Suprapubic skin (tissue), 4 donors: ENCODE measurements around the gene OR9I1. TPM values are rescaled to one million over a fixed set of nuclear protein-coding genes. Genes with fewer than 3 reads are reported as not detected.

ENCODE experiments used
- total RNA-seq, 4 donors: library from RNA; depleted of rRNA; stranded (reverse); fragments of >200 nt; gene quantifications; one replicate each; pipeline ENCODE4 v1.1.0, GENCODE V29; 2016

OR9I1 gene
- total RNA-seq, 4 donors from 2014 or later = not detected

Other genes with a start within 250 kb of the OR9I1 start
- gene OR9Q1, start 101.6 kb downstream of the OR9I1 start, total RNA-seq = under 1 TPM in 1 of 4 donors, not detected in 3; 0.29 TPM
- 1 to 10 TPM in 1 of 4 donors, not detected in 3; 1.1 TPM for gene OR6Q1, start 94.6 kb downstream of the OR9I1 start, total RNA-seq
- under 1 TPM in 1 of 4 donors, not detected in 3; 0.16 TPM for gene OR9Q2, start 63.5 kb upstream of the OR9I1 start, total RNA-seq
- gene OR1S2, start 78.6 kb upstream of the OR9I1 start, total RNA-seq = not detected
- gene OR1S1, start 87.2 kb upstream of the OR9I1 start, total RNA-seq = not detected
- gene OR10Q1, start 103.4 kb upstream of the OR9I1 start, total RNA-seq = not detected
- gene OR10W1, start 142.7 kb upstream of the OR9I1 start, total RNA-seq = not detected
- gene OR5B17, start 233.5 kb upstream of the OR9I1 start, total RNA-seq = not detected